K562 (cell line): ENCODE measurements around the gene AKT3. TPM values are rescaled to one million over a fixed set of nuclear protein-coding genes. Genes with fewer than 3 reads are reported as not detected.
A peak's percentile ranks its signal among the peaks of the same experiment; 100 is the strongest.

ENCODE experiments used
- ATF2 ChIP-seq: sonication (generic); formaldehyde crosslinking; IDR thresholded peaks from 2 replicates; pipeline ENCODE4 v1.8.1; 2022; ENCODE audit warnings: missing genetic modification reagents
- CBX5 ChIP-seq: IDR thresholded peaks from 2 replicates; pipeline ENCODE4 v1.6.1; 2014; ENCODE audit warnings: low read depth, borderline replicate concordance
- CHD4 ChIP-seq: fragments of 200-600 bp; sonication (generic); IDR thresholded peaks from 3 replicates; pipeline ENCODE4 v1.6.1; 2012; ENCODE audit warnings: low read depth, mild to moderate bottlenecking, mixed read lengths, low read length, inconsistent platforms; ENCODE audit not compliant: insufficient read depth, insufficient replicate concordance, poor library complexity, severe bottlenecking
- E4F1 ChIP-seq: fragments of 250-450 bp; sonication (Bioruptor Pico); IDR thresholded peaks from 2 replicates; pipeline ENCODE4 v1.5.0; 2021; ENCODE audit warnings: mild to moderate bottlenecking, borderline replicate concordance
- ELF1 ChIP-seq: fragments of 200-800 bp; sonication (Bioruptor generic); IDR thresholded peaks from 2 replicates; pipeline ENCODE4 v1.6.1; 2016; ENCODE audit warnings: missing genetic modification characterization, missing compliant biosample characterization
- ELF4 ChIP-seq: fragments of 450-650 bp; formaldehyde crosslinking; IDR thresholded peaks from 2 replicates; pipeline ENCODE4 v1.4.0; 2022; ENCODE audit warnings: missing genetic modification characterization
- ESRRA ChIP-seq: fragments of 450-650 bp; IDR thresholded peaks from 2 replicates; pipeline ENCODE4 v1.6.1; 2014; ENCODE audit warnings: low read depth, mild to moderate bottlenecking, moderate library complexity, borderline replicate concordance
- ETS1 ChIP-seq: conservative IDR thresholded peaks from 2 replicates; pipeline ENCODE4 v1.6.1; 2011; ENCODE audit warnings: low read depth, mild to moderate bottlenecking, low read length; ENCODE audit not compliant: control insufficient read depth
- FOXA3 ChIP-seq, 2 experiments: fragments of 450-650 bp in 1 of 2; sonication (generic) in 1 of 2; formaldehyde crosslinking; IDR thresholded peaks in 1 of 2; conservative IDR thresholded peaks in 1 of 2; 2 replicates each; pipeline versions ENCODE4 v1.4.0 to v1.8.0; 2020 to 2022; ENCODE audit warnings: mild to moderate bottlenecking in 2 of 2, missing genetic modification reagents in 1 of 2
- GATAD2B ChIP-seq: fragments of 450-650 bp; IDR thresholded peaks from 2 replicates; pipeline ENCODE4 v1.6.1; 2017; ENCODE audit warnings: mild to moderate bottlenecking, borderline replicate concordance
- HDAC6 ChIP-seq: IDR thresholded peaks from 2 replicates; pipeline ENCODE4 v1.6.1; 2012; ENCODE audit warnings: low read depth, mild to moderate bottlenecking, control low read depth, inconsistent platforms, low read length, moderate library complexity
- HMG20B ChIP-seq: fragments of 250-450 bp; sonication (Bioruptor Pico); IDR thresholded peaks from 2 replicates; pipeline ENCODE4 v1.5.0; 2021; ENCODE audit warnings: mild to moderate bottlenecking
- MAFG ChIP-seq: fragments of 450-650 bp; conservative IDR thresholded peaks from 2 replicates; pipeline ENCODE4 v1.6.1; 2016; ENCODE audit warnings: missing genetic modification characterization, missing compliant biosample characterization
- MCM7 ChIP-seq, 2 experiments: fragments of 450-650 bp; IDR thresholded peaks; 2 replicates each; pipeline ENCODE4 v1.6.1; 2016 to 2018
- MTF1 ChIP-seq: fragments of 250-450 bp; sonication (Bioruptor Pico); IDR thresholded peaks from 2 replicates; pipeline ENCODE4 v1.9.0; 2021; ENCODE audit warnings: moderate library complexity, mild to moderate bottlenecking, inconsistent platforms, borderline replicate concordance
- NEUROD1 ChIP-seq: fragments of 150-350 bp; IDR thresholded peaks from 2 replicates; pipeline ENCODE4 v1.6.1; 2014; ENCODE audit warnings: borderline replicate concordance, low read length, low read depth; ENCODE audit not compliant: partially characterized antibody
- NFIC ChIP-seq: fragments of 450-650 bp; IDR thresholded peaks from 2 replicates; pipeline ENCODE4 v1.6.1; 2017; ENCODE audit warnings: mild to moderate bottlenecking, inconsistent platforms
- STAG1 ChIP-seq: sonication (generic); formaldehyde crosslinking; IDR thresholded peaks from 2 replicates; pipeline ENCODE4 v1.5.0; 2020; ENCODE audit warnings: missing genetic modification reagents, borderline replicate concordance
- TAF7 ChIP-seq: fragments of 450-650 bp; IDR thresholded peaks from 2 replicates; pipeline ENCODE4 v1.6.1; 2016; ENCODE audit warnings: missing genetic modification characterization, missing compliant biosample characterization
- TRIM24 ChIP-seq, 2 experiments: fragments of 450-650 bp; IDR thresholded peaks; 2 replicates each; pipeline ENCODE4 v1.6.1; 2016
- USF2 ChIP-seq: sonication (generic); formaldehyde crosslinking; IDR thresholded peaks from 2 replicates; pipeline ENCODE4 v1.5.0; 2020; ENCODE audit warnings: missing genetic modification reagents
- ZC3H8 ChIP-seq: fragments of 450-650 bp; IDR thresholded peaks from 2 replicates; pipeline ENCODE4 v1.6.1; 2017
- ZEB2 ChIP-seq: fragments of 450-650 bp; IDR thresholded peaks from 2 replicates; pipeline ENCODE4 v1.6.1; 2016
- ZFX ChIP-seq: sonication (generic); formaldehyde crosslinking; IDR thresholded peaks from 2 replicates; pipeline ENCODE4 v1.8.0; 2022; ENCODE audit warnings: mild to moderate bottlenecking, missing genetic modification reagents, moderate library complexity
- ZNF253 ChIP-seq: fragments of 250-450 bp; sonication (Bioruptor Pico); conservative IDR thresholded peaks from 2 replicates; pipeline ENCODE4 v1.6.1; 2021; ENCODE audit warnings: mild to moderate bottlenecking
- polyA plus RNA-seq, 8 experiments: library from polyadenylated mRNA; depleted of rRNA in 4 of 8; stranded (reverse) in 5 of 8; unstranded in 3 of 8; fragments of >200 nt; fragmentation: Nextera tagmentation in 2 of 8; fragmentation: Illumina TruSeq in 1 of 8; extraction: Ambion mirVana in 2 of 8; extraction: Trizol in 1 of 8; gene quantifications; 2 replicates each; pipeline versions ENCODE4 v1.2.1 to v1.2.3, GENCODE V29; 2011 to 2014; ENCODE audit warnings: inconsistent platforms in 1 of 8, missing spikeins in 1 of 8
- total RNA-seq, 7 experiments: library from RNA; depleted of rRNA in 6 of 7; stranded (reverse); fragments of >200 nt in 6 of 7; fragmentation: Illumina TruSeq in 2 of 7; extraction: Trizol in 2 of 7; gene quantifications; 2 replicates each; pipeline versions ENCODE4 v1.2.1 to v1.2.3, GENCODE V29; 2011 to 2021; ENCODE audit warnings: low replicate concordance in 1 of 7

The AKT3 gene
- total and polyA plus RNA-seq, 9 of the 15 experiments (the other 6 are each of a cell fraction or from before 2014, with no cell fraction given), result 0.04 to 0.54 (median 0.18) TPM; not detected in 1

- TF ChIP-seq USF2 (CRISPR knock-in tag), result peak; percentile 91
- no peak for TF ChIP-seq MAFG (tag)
- TF ChIP-seq ZFX (CRISPR knock-in tag), result no peak
- TF ChIP-seq TAF7 (tag), result no peak
- no peak for TF ChIP-seq ELF4 (CRISPR knock-in tag)
- peak; percentile 80 to 99; a peak in 3 of 4 replicates for TF ChIP-seq FOXA3 (CRISPR knock-in tag; conservative IDR thresholded peaks at IDR 0.05 in 1 of 2, IDR thresholded peaks at IDR 0.05 in 1 of 2)
- no peak for TF ChIP-seq MTF1 (CRISPR knock-in tag)
- no peak for TF ChIP-seq STAG1
- TF ChIP-seq ELF1, result peak; percentile 80
- TF ChIP-seq NFIC, result no peak
- TF ChIP-seq TRIM24 (IDR thresholded peaks at IDR 0.05), result no peak
- TF ChIP-seq ATF2 (CRISPR knock-in tag), result no peak
- TF ChIP-seq GATAD2B, result no peak
- no peak for TF ChIP-seq ESRRA
- TF ChIP-seq ZC3H8, result no peak
- TF ChIP-seq CBX5, result no peak
- TF ChIP-seq HDAC6, result no peak
- no peak for TF ChIP-seq MCM7 (IDR thresholded peaks at IDR 0.05)
- no peak for TF ChIP-seq NEUROD1
- no peak for TF ChIP-seq E4F1 (CRISPR knock-in tag)
- no peak for TF ChIP-seq ZEB2
- no peak for TF ChIP-seq ZNF253 (CRISPR knock-in tag)
- TF ChIP-seq HMG20B (CRISPR knock-in tag), result no peak
- no peak for TF ChIP-seq ETS1
- no peak for TF ChIP-seq CHD4
Observed at GRCh38 chr1:243505986-243506689, 343.9 kb downstream of the AKT3 start (continued).
